H1 (cell line): ENCODE data around the gene CHPF. TPM values are rescaled to one million over a fixed set of nuclear protein-coding genes. Genes with fewer than 3 reads are reported as not detected.

ENCODE experiments used
- CTCF ChIA-PET: fragments of 300-600 bp; sonication (Branson Sonifier 250); formaldehyde crosslinking; loops from one replicate; lab custom pipeline; 2021; ENCODE audit not compliant: partially characterized antibody; lab: Charles Lee
- POLR2A ChIA-PET: fragments of 300-600 bp; sonication (Branson Sonifier 250); formaldehyde crosslinking; loops from one replicate; lab custom pipeline; 2021; ENCODE audit warnings: inconsistent platforms; ENCODE audit not compliant: partially characterized antibody; lab: Charles Lee
- DNase-seq, 2 experiments: peaks; one replicate each; pipeline versions ENCODE4 v3.0.0 to v3.0.0-alpha.2; 2010 to 2022; ENCODE audit warnings: low spot score in 2 of 2, low read depth in 1 of 2, mixed read lengths in 1 of 2
- FAIRE-seq: peaks from 2 replicates; lab custom pipeline; 2011; peaks lifted over from hg19 to GRCh38; lab: Jason Lieb, UNC
- H2AFZ ChIP-seq: 2 replicates; pipeline ENCODE4 v1.8.1; 2012; ENCODE audit warnings: low read length, inconsistent platforms
- H2AK5ac ChIP-seq: 2 replicates; pipeline ENCODE4 v1.6.1; 2013; ENCODE audit warnings: low read depth, low read length
- H2BK120ac ChIP-seq: replicated peaks from 2 replicates; pipeline ENCODE3; 2013; ENCODE audit warnings: low read depth, low read length, inconsistent platforms
- H2BK12ac ChIP-seq: 2 replicates; pipeline ENCODE4 v1.6.1; 2013; ENCODE audit warnings: low read depth, low read length
- H2BK15ac ChIP-seq: 2 replicates; pipeline ENCODE4 v1.6.1; 2013; ENCODE audit warnings: low read length
- H2BK20ac ChIP-seq: 2 replicates; pipeline ENCODE4 v1.6.1; 2013; ENCODE audit warnings: low read length
- H2BK5ac ChIP-seq: 2 replicates; pipeline ENCODE4 v1.6.1; 2013; ENCODE audit warnings: low read depth, low read length
- H3K14ac ChIP-seq: 2 replicates; pipeline ENCODE4 v1.6.1; 2013; ENCODE audit warnings: inconsistent platforms; ENCODE audit not compliant: insufficient read length
- H3K18ac ChIP-seq: 2 replicates; pipeline ENCODE4 v1.6.1; 2013; ENCODE audit warnings: low read length; ENCODE audit errors: extremely low read depth
- H3K23ac ChIP-seq: 2 replicates; pipeline ENCODE4 v1.6.1; 2013; ENCODE audit warnings: inconsistent platforms; ENCODE audit not compliant: insufficient read length
- H3K23me2 ChIP-seq: 2 replicates; pipeline ENCODE4 v1.6.1; 2013; ENCODE audit warnings: low read depth, low read length
- H3K27ac ChIP-seq: 2 replicates; pipeline ENCODE4 v1.6.1; 2011; ENCODE audit warnings: low read depth, low read length, inconsistent platforms
- H3K27me3 ChIP-seq, 4 experiments: replicated peaks in 1 of 4; 1 replicate in 1 of 4; 2 replicates in 3 of 4; pipeline versions ENCODE4 v1.6.1 to v1.8.1; 2011 to 2013; ENCODE audit warnings: low read length in 3 of 4, mild to moderate bottlenecking in 3 of 4, inconsistent platforms in 2 of 4, mixed read lengths in 2 of 4, moderate library complexity in 1 of 4; ENCODE audit not compliant: control insufficient read depth in 3 of 4, insufficient read depth in 3 of 4; ENCODE audit errors: extremely low read depth in 1 of 4
- H3K36me3 ChIP-seq, 4 experiments: 2 replicates each; pipeline versions ENCODE4 v1.6.1 to v1.8.1; 2011 to 2013; ENCODE audit warnings: mild to moderate bottlenecking in 4 of 4, low read length in 3 of 4, moderate library complexity in 2 of 4, control low read depth in 1 of 4, inconsistent platforms in 1 of 4; ENCODE audit not compliant: insufficient read depth in 4 of 4, control insufficient read depth in 2 of 4
- H3K4ac ChIP-seq: replicated peaks from 2 replicates; pipeline ENCODE3; 2013; ENCODE audit warnings: low read length, low read depth, mixed read lengths, inconsistent platforms; ENCODE audit not compliant: insufficient read length
- H3K4me1 ChIP-seq, 4 experiments: replicated peaks in 1 of 4; 1 replicate in 1 of 4; 2 replicates in 3 of 4; pipeline versions ENCODE4 v1.6.1 to v1.8.1; 2011 to 2013; ENCODE audit warnings: low read length in 3 of 4, inconsistent platforms in 2 of 4, mixed read lengths in 1 of 4; ENCODE audit not compliant: insufficient read depth in 4 of 4, control insufficient read depth in 3 of 4
- H3K4me2 ChIP-seq, 2 experiments: 2 replicates each; pipeline versions ENCODE4 v1.6.1 to v1.8.1; 2011 to 2013; ENCODE audit warnings: low read depth in 2 of 2, low read length in 2 of 2, control low read depth in 1 of 2, inconsistent platforms in 1 of 2, mild to moderate bottlenecking in 1 of 2; ENCODE audit not compliant: insufficient read depth in 1 of 2
- H3K4me3 ChIP-seq, 4 experiments: fragments of 200-600, 300-600 bp in 1 of 4; sonication (generic), shearing (Covaris generic), sonication (Bioruptor Twin) in 1 of 4; 2 replicates each; pipeline versions ENCODE4 v1.5.1 to v1.8.1; 2011 to 2016; ENCODE audit warnings: low read length in 4 of 4, low read depth in 3 of 4, control low read depth in 2 of 4, inconsistent platforms in 2 of 4, mild to moderate bottlenecking in 2 of 4, mixed read lengths in 1 of 4, moderate library complexity in 1 of 4; ENCODE audit not compliant: insufficient read depth in 2 of 4; ENCODE audit errors: extremely low read depth in 1 of 4
- H3K56ac ChIP-seq: replicated peaks from 2 replicates; pipeline ENCODE3; 2013; ENCODE audit warnings: low read depth, mild to moderate bottlenecking, mixed read lengths, low read length, inconsistent platforms; ENCODE audit not compliant: insufficient read length
- H3K79me1 ChIP-seq: 2 replicates; pipeline ENCODE4 v1.6.1; 2013; ENCODE audit warnings: low read depth, low read length, control low read depth
- H3K79me2 ChIP-seq, 2 experiments: 2 replicates each; pipeline versions ENCODE4 v1.6.1 to v1.8.1; 2012 to 2013; ENCODE audit warnings: low read length in 2 of 2, mild to moderate bottlenecking in 2 of 2, inconsistent platforms in 1 of 2; ENCODE audit not compliant: insufficient read depth in 2 of 2, control insufficient read depth in 1 of 2
- H3K9ac ChIP-seq, 4 experiments: replicated peaks in 1 of 4; 1 replicate in 1 of 4; 2 replicates in 3 of 4; pipeline versions ENCODE4 v1.6.1 to v1.8.1; 2011 to 2013; ENCODE audit warnings: low read depth in 3 of 4, low read length in 3 of 4, control low read depth in 2 of 4, mild to moderate bottlenecking in 2 of 4, moderate library complexity in 2 of 4, inconsistent platforms in 1 of 4; ENCODE audit errors: extremely low read depth in 1 of 4
- H3K9me3 ChIP-seq, 2 experiments: 2 replicates each; pipeline versions ENCODE4 v1.6.1 to v1.8.1; 2012 to 2013; ENCODE audit warnings: mild to moderate bottlenecking in 2 of 2, moderate library complexity in 2 of 2, control low read depth in 1 of 2, inconsistent platforms in 1 of 2, low read depth in 1 of 2, low read length in 1 of 2, mixed read lengths in 1 of 2; ENCODE audit not compliant: insufficient read depth in 2 of 2
- H4K20me1 ChIP-seq, 2 experiments: replicated peaks in 1 of 2; 2 replicates each; pipeline versions ENCODE3 to v1.8.1; 2011 to 2013; ENCODE audit warnings: inconsistent platforms in 2 of 2, low read length in 2 of 2, mild to moderate bottlenecking in 1 of 2; ENCODE audit not compliant: insufficient read depth in 2 of 2, control insufficient read depth in 1 of 2
- H4K5ac ChIP-seq: 2 replicates; pipeline ENCODE4 v1.6.1; 2013; ENCODE audit warnings: low read length, low read depth, mixed read lengths, inconsistent platforms; ENCODE audit not compliant: insufficient read length
- H4K8ac ChIP-seq: 2 replicates; pipeline ENCODE4 v1.8.0; 2013; ENCODE audit warnings: mild to moderate bottlenecking, moderate library complexity, low read length, inconsistent platforms; ENCODE audit not compliant: insufficient read depth; ENCODE audit errors: extremely low read depth
- H4K91ac ChIP-seq: replicated peaks from 2 replicates; pipeline ENCODE3; 2013; ENCODE audit warnings: low read length, mixed read lengths, inconsistent platforms; ENCODE audit not compliant: insufficient read length
- BRCA1 ChIP-seq: IDR thresholded peaks from 2 replicates; pipeline ENCODE4 v1.6.1; 2012; ENCODE audit warnings: low read depth, low read length, improper control_type of control experiment
- CEBPB ChIP-seq: IDR thresholded peaks from 2 replicates; pipeline ENCODE4 v1.6.1; 2012; ENCODE audit warnings: low read depth, low read length
- CREB1 ChIP-seq: IDR thresholded peaks from 2 replicates; pipeline ENCODE4 v1.6.1; 2012; ENCODE audit warnings: inconsistent platforms
- E2F6 ChIP-seq: IDR thresholded peaks from 2 replicates; pipeline ENCODE4 v1.6.1; 2012; ENCODE audit warnings: inconsistent platforms
- EGR1 ChIP-seq: IDR thresholded peaks from 2 replicates; pipeline ENCODE4 v1.6.1; 2011; ENCODE audit warnings: low read depth, low read length, borderline replicate concordance
- EZH2 ChIP-seq: fragments of 200-600 bp; sonication (generic); IDR thresholded peaks from 2 replicates; pipeline ENCODE4 v1.7.1; 2012; ENCODE audit warnings: low read depth, mild to moderate bottlenecking, moderate library complexity, low read length, inconsistent platforms; ENCODE audit not compliant: severe bottlenecking
- FOSL1 ChIP-seq: IDR thresholded peaks from 2 replicates; pipeline ENCODE4 v1.6.1; 2011; ENCODE audit warnings: mild to moderate bottlenecking, low read depth, low read length, moderate library complexity; ENCODE audit not compliant: insufficient read depth
- JUND ChIP-seq: IDR thresholded peaks from 2 replicates; pipeline ENCODE4 v1.6.1; 2011; ENCODE audit warnings: mild to moderate bottlenecking, improper control_type of control experiment, low read length
- POLR2A ChIP-seq, 2 experiments: IDR thresholded peaks; 1 replicate in 1 of 2; 2 replicates in 1 of 2; pipeline ENCODE4 v1.6.1; 2011; ENCODE audit warnings: low read depth in 2 of 2, low read length in 2 of 2, mild to moderate bottlenecking in 2 of 2; ENCODE audit errors: control extremely low read depth in 1 of 2
- RXRA ChIP-seq: IDR thresholded peaks from 2 replicates; pipeline ENCODE4 v1.6.1; 2011; ENCODE audit warnings: low read depth, mild to moderate bottlenecking, low read length, moderate library complexity; ENCODE audit not compliant: insufficient read depth
- TAF7 ChIP-seq: optimal IDR thresholded peaks from 2 replicates; pipeline ENCODE3; 2011; ENCODE audit warnings: low read depth, mild to moderate bottlenecking, inconsistent platforms, low read length, moderate library complexity, borderline replicate concordance
- WGBS, 2 experiments: shearing (Covaris generic) in 1 of 2; methylation state at CpG; one replicate each; pipeline versions ENCODE4 v1.1.6 to v1.1.7; 2013 to 2015; ENCODE audit warnings: low lambda C conversion rate in 2 of 2, mixed read lengths in 2 of 2, inconsistent platforms in 1 of 2, low coverage in 1 of 2, missing lambda C conversion rate in 1 of 2; ENCODE audit not compliant: insufficient replicate concordance in 2 of 2, insufficient coverage in 1 of 2, insufficient read length in 1 of 2; ENCODE audit errors: extremely low coverage in 1 of 2, missing lambda C conversion rate in 1 of 2; 5-methylcytosine and 5-hydroxymethylcytosine counted together
- polyA plus RNA-seq, 7 experiments: library from polyadenylated mRNA; depleted of rRNA in 3 of 7; stranded (reverse) in 5 of 7; unstranded in 2 of 7; fragments of >200 nt in 5 of 7; fragments of 200-250 nt in 2 of 7; gene quantifications; 1 replicate in 5 of 7; 2 replicates in 1 of 7; 4 replicates in 1 of 7; pipeline versions ENCODE4 v1.2.1 to v1.2.3, GENCODE V29; 2011 to 2013; ENCODE audit warnings: missing spikeins in 2 of 7, mixed read lengths in 2 of 7
- total RNA-seq: library from RNA; stranded (reverse); fragmentation: NEBNext Ultra II Directional; extraction: Animal tissue kit (Norgen Biotek cat#: 25700); gene quantifications from 2 replicates; pipeline ENCODE4 v1.2.1, GENCODE V29; 2021
- TF ChIP-seq, protein P1 (sequence below): IDR thresholded peaks from 2 replicates; pipeline ENCODE4 v1.6.1; 2011; ENCODE audit warnings: low read depth, mild to moderate bottlenecking, low read length; ENCODE audit not compliant: insufficient read depth

CHPF gene
- total and polyA plus RNA-seq, 2 of the 8 experiments (the other 6 are each of a cell fraction or from before 2014, with no cell fraction given): 62.9 to 67.3 TPM

DNA sequence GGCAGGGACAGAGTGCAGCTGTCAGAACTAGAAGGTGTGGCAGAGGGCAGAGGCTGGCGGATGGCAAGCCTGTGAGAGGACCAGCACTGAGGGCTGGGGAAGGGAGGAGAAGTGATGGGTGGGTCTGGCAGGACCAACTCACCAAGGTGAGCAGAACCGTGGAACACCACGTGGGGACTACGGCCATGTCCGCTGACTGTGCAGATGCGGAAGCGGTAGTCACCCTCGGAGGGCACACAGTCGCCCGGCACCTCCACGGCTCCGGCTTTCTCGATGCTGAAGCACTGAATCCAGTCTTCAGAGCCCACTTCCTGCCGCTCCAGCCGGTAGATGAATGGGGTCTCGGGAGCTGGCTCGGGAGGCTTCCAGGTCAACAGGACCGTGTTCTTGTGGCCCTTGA lies 23.5 kb upstream of the CHPF start:
- H2BK5ac ChIP-seq: peak overlapping the region; percentile 82
- H4K5ac ChIP-seq: no peak overlapping the region
- POLR2A ChIA-PET: interaction anchor here (1.0 to 18.6 kb wide), 6 partner anchors 6 to 107 kb away, joined by 3 to 293 read pairs (median 66); partner anchors contain the start of genes CHPF, INHA, OBSL1 and STK11IP
- no peak overlapping the region for H3K27ac ChIP-seq
- H3K9ac ChIP-seq: no peak overlapping the region
- H2BK15ac ChIP-seq: peak overlapping the region; percentile 98
- peaks cover 0 to 11% of the 10 kb centered on the region in 2 experiments; a peak in 2 of 4 replicates for H3K79me2 ChIP-seq
- peak overlapping the region; percentile 87 for H2AK5ac ChIP-seq
- no peaks in the 10 kb centered on the region for H4K20me1 ChIP-seq
- 0 out of 2 replicates have a peak, but pooled peaks cover 2% of the 10 kb centered on the region for H3K79me1 ChIP-seq
- peak overlapping the region; percentile 88; the same call in 1 of the 2 replicates for H2BK20ac ChIP-seq
- no peak overlapping the region for H3K4me3 ChIP-seq
- H3K27me3 ChIP-seq: peaks cover 0 to 2% (median 0%) of the 10 kb centered on the region in 4 experiments; a peak in 1 of 7 replicates
- no peak overlapping the region for H3K23ac ChIP-seq
- H2BK12ac ChIP-seq: peak overlapping the region; percentile 99
- H4K91ac ChIP-seq: peak overlapping the region; percentile 93
- no peak overlapping the region for H3K14ac ChIP-seq
- no peak overlapping the region for H2AFZ ChIP-seq
- H3K36me3 ChIP-seq: peaks cover 0 to 58% (median 11%) of the 10 kb centered on the region in 4 experiments; a peak in 6 of 8 replicates
- no peak overlapping the region for H2BK120ac ChIP-seq
- H3K18ac ChIP-seq: peak overlapping the region; percentile 76; the same call in 1 of the 2 replicates
- peak overlapping the region; percentile 1 for H3K4ac ChIP-seq
- H3K56ac ChIP-seq: no peak overlapping the region
- FAIRE-seq (no peak), DNase-seq (no peak)
- no peak overlapping the region; the same call in 1 of the 2 replicates for H4K8ac ChIP-seq
- peaks cover 6 to 53% (median 43%) of the 10 kb centered on the region in 4 experiments for H3K4me1 ChIP-seq
- H3K9me3 ChIP-seq: peaks cover 0 to 8% of the 10 kb centered on the region in 2 experiments; a peak in 1 of 4 replicates
- H3K4me2 ChIP-seq: no peak overlapping the region
- 96% methylated on average over 18 of the region's 18 CpGs; no CpG with 5 or more reads in 1 of the 2 experiments for WGBS, 2 experiments
- peaks cover 8% of the 10 kb centered on the region; the same call in 1 of the 2 replicates for H3K23me2 ChIP-seq
- CTCF ChIA-PET: interaction anchor here (0.9 to 19.7 kb wide), 9 partner anchors 10 to 60 kb away, joined by 3 to 293 read pairs (median 3); partner anchors contain the start of genes CHPF, SLC4A3 and TMEM198
- TF ChIP-seq CEBPB (no peak), RXRA (no peak), JUND (no peak), E2F6 (no peak), FOSL1 (no peak), EGR1 (no peak), BRCA1 (no peak), TAF7 (no peak), EZH2 (no peak), CREB1 (no peak), POLR2A (IDR thresholded peaks at IDR 0.05; ENCODE audit: control extremely low read depth in 1 of 2, low read depth in 2 of 2, low read length in 2 of 2) (no peak; a peak in 1 of 3 replicates)
- TF ChIP-seq, protein P1, sequence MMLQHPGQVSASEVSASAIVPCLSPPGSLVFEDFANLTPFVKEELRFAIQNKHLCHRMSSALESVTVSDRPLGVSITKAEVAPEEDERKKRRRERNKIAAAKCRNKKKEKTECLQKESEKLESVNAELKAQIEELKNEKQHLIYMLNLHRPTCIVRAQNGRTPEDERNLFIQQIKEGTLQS: no peak
